ENCODE data around the gene MDM1.

Gene MDM1

DNA sequence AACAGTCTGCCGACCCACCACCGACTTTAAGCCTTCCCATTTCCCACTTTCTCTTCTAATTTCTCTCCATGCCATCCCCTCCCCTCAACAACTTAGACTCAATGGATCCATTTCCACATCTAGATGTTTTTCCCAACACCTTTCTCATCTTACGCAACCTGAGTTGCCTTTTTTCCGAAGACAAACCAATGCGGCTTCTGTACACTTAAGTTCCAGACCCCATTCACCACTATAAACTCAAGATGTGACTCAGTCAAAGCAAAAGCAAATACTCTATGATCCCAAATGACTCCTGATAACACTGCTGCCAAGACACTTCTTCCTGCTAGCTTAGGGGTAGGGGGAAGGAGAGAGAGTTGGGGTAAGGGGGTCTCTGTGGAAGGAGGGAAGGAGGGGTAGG is 80.1 kb downstream of the MDM1 start:
- DNase-seq (ENCODE audit: low read depth, low spot score) = no peak
- no peak overlapping the region for H3K4me3 ChIP-seq (ENCODE audit: low read length)

DNA sequence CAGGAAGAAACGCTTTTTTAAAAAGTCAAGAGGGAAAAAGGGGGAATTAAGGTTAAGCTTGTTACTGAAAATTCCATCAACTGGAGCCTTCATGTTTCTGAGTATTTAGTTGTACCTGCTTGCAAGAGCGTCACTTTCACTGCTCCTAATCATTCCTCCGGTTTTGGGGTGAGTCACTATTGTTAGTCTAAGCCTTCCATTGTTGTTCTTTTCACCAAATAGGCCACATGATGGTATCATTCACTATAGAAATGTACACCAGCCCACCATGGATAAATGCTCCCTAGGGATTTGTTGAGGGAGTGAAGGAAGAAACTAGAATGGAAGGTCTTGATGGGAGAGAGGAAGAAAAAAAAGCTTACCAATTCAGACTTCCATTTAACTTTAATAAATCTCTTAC is 81.7 kb downstream of the MDM1 start:
- H3K4me3 ChIP-seq (ENCODE audit: low read length) = no peak overlapping the region
- DNase-seq (ENCODE audit: low read depth, low spot score) = no peak

DNA sequence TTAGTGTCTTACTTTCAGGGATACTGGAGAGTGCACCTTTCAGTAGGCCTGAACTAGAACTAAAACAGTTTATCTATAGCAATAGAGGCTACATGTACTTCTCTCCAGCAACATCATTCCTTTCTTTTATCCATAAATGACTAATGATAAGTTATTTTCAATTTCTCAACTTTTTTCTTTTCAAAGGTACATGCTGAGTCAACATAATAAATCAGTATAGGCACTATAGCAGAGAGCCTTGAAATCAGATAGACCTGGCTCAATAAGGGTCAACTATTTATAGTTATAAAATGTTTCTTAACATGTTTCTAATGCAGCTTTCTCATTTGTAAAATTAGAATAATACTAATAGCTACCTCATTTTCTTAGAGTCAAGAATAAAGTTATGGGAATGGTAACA is 84.4 kb downstream of the MDM1 start:
- H3K4me3 ChIP-seq (ENCODE audit: low read length) = no peak overlapping the region
- DNase-seq (ENCODE audit: low read depth, low spot score) = no peak

GRCh38 chr12:68246350-68246749 is 85.8 kb downstream of the MDM1 start:
- H3K4me3 ChIP-seq (ENCODE audit: low read length) = no peak overlapping the region
- no peak for DNase-seq (ENCODE audit: low read depth, low spot score)

DNA sequence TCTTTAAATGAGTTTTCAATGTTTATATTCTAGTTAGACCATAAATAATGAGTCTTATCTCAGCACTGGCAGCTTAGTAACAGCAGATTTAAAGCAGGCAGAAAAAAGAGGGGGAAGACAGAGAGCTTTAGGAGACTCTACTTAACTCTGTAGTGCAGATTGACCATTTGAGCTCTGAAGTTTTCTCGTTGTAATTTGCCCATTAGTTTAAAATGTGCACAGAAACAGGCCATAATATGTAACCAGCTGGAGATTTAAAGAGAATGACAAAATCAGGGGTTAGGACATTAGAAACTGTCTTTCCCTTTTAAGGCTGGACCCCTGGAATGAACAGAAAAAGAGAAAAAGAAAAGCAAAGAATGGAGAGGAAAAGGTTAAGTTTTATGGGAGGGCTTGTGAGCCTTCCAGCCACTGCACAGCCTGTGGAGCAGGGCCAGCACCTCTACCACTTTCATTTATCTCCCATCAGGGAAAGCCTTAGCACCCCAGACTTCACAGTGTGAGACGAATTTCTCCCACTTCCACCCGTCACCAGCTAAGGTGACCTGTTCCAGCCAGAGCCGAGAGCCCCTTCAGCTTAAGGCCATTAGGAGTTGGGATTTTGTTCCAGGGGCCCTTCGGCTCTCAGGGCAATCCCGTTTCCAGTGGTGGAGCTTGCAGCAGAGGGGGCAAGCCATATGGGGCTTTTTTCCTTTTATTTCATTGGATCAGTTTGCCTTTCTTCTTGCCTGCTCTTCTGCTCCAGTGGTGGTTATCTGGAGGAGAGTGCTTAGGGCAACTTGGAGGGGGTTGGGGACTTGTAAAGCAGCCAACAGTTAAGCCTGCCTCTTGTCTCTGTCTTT is 86.8 kb downstream of the MDM1 start:
- DNase-seq (ENCODE audit: low read depth, low spot score) = no peak
- H3K4me3 ChIP-seq (ENCODE audit: low read length) = no peak overlapping the region
